ENCODE data around the gene PUM2.

The PUM2 gene, protein sequence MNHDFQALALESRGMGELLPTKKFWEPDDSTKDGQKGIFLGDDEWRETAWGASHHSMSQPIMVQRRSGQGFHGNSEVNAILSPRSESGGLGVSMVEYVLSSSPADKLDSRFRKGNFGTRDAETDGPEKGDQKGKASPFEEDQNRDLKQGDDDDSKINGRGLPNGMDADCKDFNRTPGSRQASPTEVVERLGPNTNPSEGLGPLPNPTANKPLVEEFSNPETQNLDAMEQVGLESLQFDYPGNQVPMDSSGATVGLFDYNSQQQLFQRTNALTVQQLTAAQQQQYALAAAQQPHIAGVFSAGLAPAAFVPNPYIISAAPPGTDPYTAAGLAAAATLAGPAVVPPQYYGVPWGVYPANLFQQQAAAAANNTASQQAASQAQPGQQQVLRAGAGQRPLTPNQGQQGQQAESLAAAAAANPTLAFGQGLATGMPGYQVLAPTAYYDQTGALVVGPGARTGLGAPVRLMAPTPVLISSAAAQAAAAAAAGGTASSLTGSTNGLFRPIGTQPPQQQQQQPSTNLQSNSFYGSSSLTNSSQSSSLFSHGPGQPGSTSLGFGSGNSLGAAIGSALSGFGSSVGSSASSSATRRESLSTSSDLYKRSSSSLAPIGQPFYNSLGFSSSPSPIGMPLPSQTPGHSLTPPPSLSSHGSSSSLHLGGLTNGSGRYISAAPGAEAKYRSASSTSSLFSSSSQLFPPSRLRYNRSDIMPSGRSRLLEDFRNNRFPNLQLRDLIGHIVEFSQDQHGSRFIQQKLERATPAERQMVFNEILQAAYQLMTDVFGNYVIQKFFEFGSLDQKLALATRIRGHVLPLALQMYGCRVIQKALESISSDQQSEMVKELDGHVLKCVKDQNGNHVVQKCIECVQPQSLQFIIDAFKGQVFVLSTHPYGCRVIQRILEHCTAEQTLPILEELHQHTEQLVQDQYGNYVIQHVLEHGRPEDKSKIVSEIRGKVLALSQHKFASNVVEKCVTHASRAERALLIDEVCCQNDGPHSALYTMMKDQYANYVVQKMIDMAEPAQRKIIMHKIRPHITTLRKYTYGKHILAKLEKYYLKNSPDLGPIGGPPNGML
- total RNA-seq, result 114 to 120 (median 115) reads per million in 3 donors

DNA sequence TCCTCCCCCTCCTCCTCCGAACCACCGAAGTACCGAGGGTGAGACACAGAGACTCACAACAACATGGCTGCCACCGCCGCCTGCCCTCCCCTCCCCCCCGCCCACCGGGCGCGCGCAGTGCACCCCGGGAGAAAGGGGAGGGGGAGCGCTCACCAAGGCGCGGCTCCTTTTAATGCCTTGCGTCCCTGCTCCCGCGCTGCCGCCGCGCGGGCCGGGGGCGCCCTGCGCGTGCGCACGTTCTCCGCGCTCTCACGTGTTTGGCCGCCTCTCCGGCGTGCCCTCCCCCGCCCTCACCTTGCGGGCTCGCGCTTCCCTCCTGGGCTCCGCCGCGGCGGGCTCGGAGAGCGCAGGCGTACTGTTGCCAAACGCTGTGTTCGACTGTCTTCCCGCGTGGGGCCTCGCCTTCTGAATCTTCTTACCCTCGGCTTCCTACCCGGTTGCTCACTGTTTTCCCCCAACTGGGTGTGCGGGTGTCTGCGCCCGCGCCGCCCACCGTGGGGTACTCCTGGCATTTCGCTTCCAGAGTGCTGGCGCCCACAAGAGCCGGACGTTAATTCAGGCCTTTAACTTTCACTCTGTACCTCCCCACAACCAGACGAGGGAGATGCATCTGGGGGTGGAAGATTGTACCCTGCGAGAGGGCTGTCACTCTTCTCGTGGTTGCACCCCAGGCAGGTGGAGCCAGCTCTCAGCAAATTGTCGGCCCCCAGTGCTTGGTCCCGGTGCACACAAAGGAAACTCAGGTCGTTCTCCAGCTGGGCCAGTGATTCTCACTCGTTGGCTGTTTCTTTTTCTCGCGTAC, at the start of gene PUM2:
Gene PUM2, minus strand, starts transcription at position 92 of the 802 bp plus-strand sequence. CDS start 23,484 bp downstream, outside the sequence.
- Histone ChIP-seq H3K36me3 (ENCODE audit: control insufficient read depth, insufficient read depth, low read length) (no peaks in the 10 kb centered on the region), H3K4me3 (ENCODE audit: insufficient read depth, low read depth, low read length, poor library complexity, severe bottlenecking) (peak within 1 kb of the TSS; percentile 89), H3K4me1 (ENCODE audit: control insufficient read depth, insufficient read depth, low read length, poor library complexity, severe bottlenecking) (peaks cover 30% of the 10 kb centered on the region), H3K27ac (ENCODE audit: insufficient read depth, low read length, poor library complexity, severe bottlenecking) (peak within 1 kb of the TSS; percentile 91), H3K27me3 (replicated peaks; ENCODE audit: control insufficient read depth, insufficient read depth, low read length, poor library complexity, severe bottlenecking) (no peaks in the 10 kb centered on the region), H3K9me3 (ENCODE audit: control insufficient read depth, low read length) (no peaks in the 10 kb centered on the region)
- DNase-seq, result peak; percentile 92 to 96 (median 93)

- H3K4me3 ChIP-seq (ENCODE audit: insufficient read depth, low read depth, low read length, poor library complexity, severe bottlenecking), result no peak overlapping the region
- no peak for DNase-seq
- H3K27ac ChIP-seq (ENCODE audit: insufficient read depth, low read length, poor library complexity, severe bottlenecking), result no peak overlapping the region
- no peaks in the 10 kb centered on the region for H3K9me3 ChIP-seq (ENCODE audit: control insufficient read depth, low read length)
- no peaks in the 10 kb centered on the region for H3K27me3 ChIP-seq (replicated peaks; ENCODE audit: control insufficient read depth, insufficient read depth, low read length, poor library complexity, severe bottlenecking)
- H3K36me3 ChIP-seq (ENCODE audit: control insufficient read depth, insufficient read depth, low read length), result no peaks in the 10 kb centered on the region
- H3K4me1 ChIP-seq (ENCODE audit: control insufficient read depth, insufficient read depth, low read length, poor library complexity, severe bottlenecking), result no peaks in the 10 kb centered on the region
These were observed 49.7 kb upstream of the PUM2 start for GRCh38 chr2:20400306-20400705.

GRCh38 chr2:20398956-20399567, 48.4 kb upstream of the PUM2 start:
- Histone ChIP-seq H3K9me3 (ENCODE audit: control insufficient read depth, low read length) (no peaks in the 10 kb centered on the region), H3K4me3 (ENCODE audit: insufficient read depth, low read depth, low read length, poor library complexity, severe bottlenecking) (no peak overlapping the region), H3K27me3 (replicated peaks; ENCODE audit: control insufficient read depth, insufficient read depth, low read length, poor library complexity, severe bottlenecking) (no peaks in the 10 kb centered on the region), H3K36me3 (ENCODE audit: control insufficient read depth, insufficient read depth, low read length) (no peaks in the 10 kb centered on the region), H3K4me1 (ENCODE audit: control insufficient read depth, insufficient read depth, low read length, poor library complexity, severe bottlenecking) (no peaks in the 10 kb centered on the region), H3K27ac (ENCODE audit: insufficient read depth, low read length, poor library complexity, severe bottlenecking) (no peak overlapping the region)
- DNase-seq, result no peak

- Histone ChIP-seq H3K36me3 (ENCODE audit: control insufficient read depth, insufficient read depth, low read length) (no peaks in the 10 kb centered on the region), H3K27ac (ENCODE audit: insufficient read depth, low read length, poor library complexity, severe bottlenecking) (no peak overlapping the region), H3K9me3 (ENCODE audit: control insufficient read depth, low read length) (no peaks in the 10 kb centered on the region), H3K4me3 (ENCODE audit: insufficient read depth, low read depth, low read length, poor library complexity, severe bottlenecking) (no peak overlapping the region), H3K4me1 (ENCODE audit: control insufficient read depth, insufficient read depth, low read length, poor library complexity, severe bottlenecking) (no peaks in the 10 kb centered on the region), H3K27me3 (replicated peaks; ENCODE audit: control insufficient read depth, insufficient read depth, low read length, poor library complexity, severe bottlenecking) (no peaks in the 10 kb centered on the region)
- DNase-seq, result no peak
These were observed 47.3 kb upstream of the PUM2 start for GRCh38 chr2:20397811-20398447.

- no peak for DNase-seq
- Histone ChIP-seq H3K9me3 (ENCODE audit: control insufficient read depth, low read length) (no peaks in the 10 kb centered on the region), H3K27me3 (replicated peaks; ENCODE audit: control insufficient read depth, insufficient read depth, low read length, poor library complexity, severe bottlenecking) (no peaks in the 10 kb centered on the region)
These were observed 45.8 kb upstream of the PUM2 start for GRCh38 chr2:20396356-20397000.

DNA sequence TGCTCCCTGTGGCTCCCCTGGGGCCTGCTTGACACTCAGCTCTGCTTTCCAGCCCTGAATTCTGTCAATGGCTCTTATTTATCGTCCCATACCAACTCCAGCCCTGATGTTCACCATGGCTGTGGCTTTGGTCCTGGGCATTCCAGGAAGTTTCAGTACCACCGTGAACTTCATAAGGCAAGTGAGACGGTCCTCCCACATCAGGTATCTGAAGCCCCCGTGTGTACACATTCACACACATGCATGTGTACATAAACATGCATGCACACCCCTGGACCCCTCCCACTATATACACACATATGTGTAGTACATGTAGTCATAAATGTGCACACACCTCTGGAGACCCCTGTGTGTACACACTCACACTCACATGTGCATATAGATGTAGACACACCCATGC, 43.3 kb upstream of the PUM2 start:
- no peaks in the 10 kb centered on the region for H3K36me3 ChIP-seq (ENCODE audit: control insufficient read depth, insufficient read depth, low read length)
- no peaks in the 10 kb centered on the region for H3K9me3 ChIP-seq (ENCODE audit: control insufficient read depth, low read length)
- H3K27me3 ChIP-seq (replicated peaks; ENCODE audit: control insufficient read depth, insufficient read depth, low read length, poor library complexity, severe bottlenecking), result no peaks in the 10 kb centered on the region
- H3K27ac ChIP-seq (ENCODE audit: insufficient read depth, low read length, poor library complexity, severe bottlenecking), result no peak overlapping the region
- no peak overlapping the region for H3K4me3 ChIP-seq (ENCODE audit: insufficient read depth, low read depth, low read length, poor library complexity, severe bottlenecking)
- no peaks in the 10 kb centered on the region for H3K4me1 ChIP-seq (ENCODE audit: control insufficient read depth, insufficient read depth, low read length, poor library complexity, severe bottlenecking)
- DNase-seq, result no peak

More at GRCh38 chr2:20396356-20397000, 45.8 kb upstream of the PUM2 start:
- no peaks in the 10 kb centered on the region for H3K4me1 ChIP-seq (ENCODE audit: control insufficient read depth, insufficient read depth, low read length, poor library complexity, severe bottlenecking)
- no peaks in the 10 kb centered on the region for H3K36me3 ChIP-seq (ENCODE audit: control insufficient read depth, insufficient read depth, low read length)
- no peak overlapping the region for H3K4me3 ChIP-seq (ENCODE audit: insufficient read depth, low read depth, low read length, poor library complexity, severe bottlenecking)
- H3K27ac ChIP-seq (ENCODE audit: insufficient read depth, low read length, poor library complexity, severe bottlenecking), result no peak overlapping the region

DNA sequence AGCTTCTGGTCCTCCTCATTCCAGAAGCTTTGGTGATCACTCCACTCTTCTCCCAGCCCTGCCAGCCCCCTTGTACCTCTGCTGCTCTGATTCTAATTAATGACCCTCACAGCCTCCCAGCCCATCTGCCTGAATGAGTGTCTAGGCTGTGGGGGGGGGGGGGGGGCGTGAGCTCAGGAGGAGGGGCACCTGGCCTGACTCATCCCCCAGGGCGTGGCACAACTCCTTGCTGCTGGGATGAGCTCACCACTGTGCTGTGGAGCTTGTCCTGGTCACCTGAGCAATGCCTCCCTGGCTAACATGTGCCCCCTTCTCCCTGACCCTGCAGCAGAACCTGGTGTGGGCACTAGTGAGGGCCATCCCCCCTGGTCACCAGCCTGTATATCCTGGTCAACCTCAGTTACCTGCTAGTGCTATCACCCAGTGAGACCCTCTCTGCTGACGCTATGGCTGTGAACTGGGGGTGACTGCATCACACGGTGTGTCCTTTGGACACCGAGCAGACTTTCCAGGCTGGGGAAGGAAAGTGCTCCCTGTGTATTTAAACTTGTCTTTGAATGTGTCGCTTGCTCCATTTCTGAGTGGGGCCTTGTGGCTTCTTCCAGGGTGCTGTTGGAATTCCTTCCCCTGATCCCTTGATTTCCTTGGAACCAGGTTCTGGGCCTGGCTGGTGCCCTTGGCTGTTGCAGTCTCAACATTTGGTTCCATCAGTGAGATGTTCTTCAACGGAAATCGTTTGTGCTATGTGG, 41.5 kb upstream of the PUM2 start:
- no peak overlapping the region for H3K4me3 ChIP-seq (ENCODE audit: insufficient read depth, low read depth, low read length, poor library complexity, severe bottlenecking)
- no peaks in the 10 kb centered on the region for H3K27me3 ChIP-seq (replicated peaks; ENCODE audit: control insufficient read depth, insufficient read depth, low read length, poor library complexity, severe bottlenecking)
- no peaks in the 10 kb centered on the region for H3K36me3 ChIP-seq (ENCODE audit: control insufficient read depth, insufficient read depth, low read length)
- H3K9me3 ChIP-seq (ENCODE audit: control insufficient read depth, low read length), result no peaks in the 10 kb centered on the region
- H3K27ac ChIP-seq (ENCODE audit: insufficient read depth, low read length, poor library complexity, severe bottlenecking), result no peak overlapping the region
- no peak for DNase-seq
- H3K4me1 ChIP-seq (ENCODE audit: control insufficient read depth, insufficient read depth, low read length, poor library complexity, severe bottlenecking), result no peaks in the 10 kb centered on the region

- Histone ChIP-seq H3K4me3 (ENCODE audit: insufficient read depth, low read depth, low read length, poor library complexity, severe bottlenecking) (no peak overlapping the region), H3K27me3 (replicated peaks; ENCODE audit: control insufficient read depth, insufficient read depth, low read length, poor library complexity, severe bottlenecking) (no peaks in the 10 kb centered on the region), H3K36me3 (ENCODE audit: control insufficient read depth, insufficient read depth, low read length) (no peaks in the 10 kb centered on the region), H3K27ac (ENCODE audit: insufficient read depth, low read length, poor library complexity, severe bottlenecking) (no peak overlapping the region), H3K4me1 (ENCODE audit: control insufficient read depth, insufficient read depth, low read length, poor library complexity, severe bottlenecking) (no peaks in the 10 kb centered on the region), H3K9me3 (ENCODE audit: control insufficient read depth, low read length) (no peaks in the 10 kb centered on the region)
- no peak for DNase-seq
These were observed 40.0 kb upstream of the PUM2 start for GRCh38 chr2:20390524-20391123.
